ENCODE measurements around the gene COLEC12.

Gene COLEC12

GRCh38 chr18:500632-501405 lies at the start of gene COLEC12:
TSS of gene COLEC12 (minus strand) at chr18:500701. CDS start at chr18:500514, 187 bp downstream.
- DNase-seq = no peak

DNA sequence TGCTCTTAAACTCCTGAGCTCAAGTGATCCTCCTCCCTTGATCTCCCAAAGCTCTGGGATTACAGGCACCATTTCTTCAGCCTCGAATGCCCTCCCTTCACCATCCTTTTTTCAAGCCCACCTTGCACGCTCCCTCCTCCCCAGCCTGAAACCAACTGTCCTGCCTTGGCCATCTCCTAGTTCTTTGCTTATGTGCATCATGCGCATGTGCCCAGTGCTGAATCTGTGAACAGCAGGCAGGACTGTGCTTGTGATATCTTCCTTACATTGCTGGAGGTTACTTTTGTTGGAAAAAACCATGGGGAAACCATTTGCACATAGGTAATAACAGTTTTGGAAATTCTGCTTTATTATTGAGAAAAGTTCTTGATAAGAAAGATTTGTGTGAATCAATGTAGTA lies 49.5 kb upstream of the COLEC12 start:
- DNase-seq = no peak

DNA sequence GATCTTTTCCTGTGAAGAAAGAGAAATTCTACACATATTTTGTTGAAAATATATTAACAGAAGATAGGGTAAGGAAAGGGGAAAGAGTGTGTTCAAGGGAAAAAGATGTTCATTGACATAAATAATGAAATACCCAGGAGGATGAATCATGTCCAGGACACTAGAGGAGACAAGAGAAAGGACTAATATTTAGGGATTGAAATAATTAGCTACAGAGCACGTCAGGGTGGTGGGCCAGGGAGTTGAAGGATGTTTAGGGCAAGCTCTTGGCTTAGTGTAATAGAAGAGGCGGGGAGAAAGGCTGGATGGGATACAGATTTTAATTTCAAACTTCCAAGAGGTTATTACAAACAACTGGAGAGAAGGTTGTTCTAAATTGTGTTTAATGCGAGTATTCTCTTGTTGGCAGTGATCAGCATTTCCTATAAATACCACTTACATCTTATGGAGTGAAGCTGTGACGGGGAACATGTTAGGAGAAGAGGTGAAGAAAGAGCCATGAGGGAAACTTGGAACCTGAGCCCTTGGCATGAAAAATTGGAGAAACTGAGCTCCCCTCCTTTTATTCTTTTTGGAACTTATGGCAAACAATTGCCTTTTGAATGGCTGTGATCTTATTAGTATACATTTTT lies 43.1 kb upstream of the COLEC12 start:
- DNase-seq = no peak

- no peak for DNase-seq
Observed at GRCh38 chr18:533995-534601, 33.6 kb upstream of the COLEC12 start.

DNA sequence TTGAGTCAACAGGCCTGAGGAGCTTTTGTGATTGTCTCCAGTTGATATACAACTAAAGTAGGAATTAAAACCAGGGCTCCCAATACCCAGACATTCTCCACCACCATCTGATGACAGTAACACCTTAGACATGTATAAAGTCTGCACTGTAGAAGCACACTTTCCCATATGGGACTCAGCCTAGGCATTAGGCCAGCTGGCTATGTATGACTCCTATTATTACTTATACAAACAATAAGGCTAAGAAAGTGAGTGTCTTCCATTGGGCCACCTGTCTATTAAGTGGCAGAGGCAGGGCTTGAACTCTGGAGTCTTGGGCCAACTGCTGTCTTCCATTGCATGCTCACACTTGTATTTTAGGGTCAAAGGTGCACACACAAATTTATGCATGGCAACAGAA lies 32.1 kb upstream of the COLEC12 start:
- DNase-seq = no peak

GRCh38 chr18:532018-532417 lies 31.5 kb upstream of the COLEC12 start:
- no peak for DNase-seq

GRCh38 chr18:527146-527545 lies 26.6 kb upstream of the COLEC12 start:
- no peak for DNase-seq

DNA sequence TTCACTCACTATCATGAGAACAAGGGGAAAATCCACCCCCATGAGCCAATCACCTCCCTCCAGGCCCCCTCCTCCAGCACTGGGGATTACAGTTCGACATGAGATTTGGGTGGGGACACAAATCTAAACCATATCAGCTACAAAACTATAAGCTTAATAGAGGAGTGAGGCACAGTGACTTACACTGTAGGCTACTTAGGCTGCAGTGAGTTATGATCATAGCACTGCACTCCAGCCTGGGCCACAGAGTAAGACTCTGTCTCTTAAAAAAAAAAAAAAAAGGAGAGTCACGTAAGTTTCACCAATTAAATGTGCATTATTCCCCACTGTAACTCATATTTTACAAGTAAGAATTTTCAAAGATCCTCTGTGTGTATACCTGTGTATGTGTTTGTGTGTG lies 26.2 kb upstream of the COLEC12 start:
- no peak for DNase-seq

GRCh38 chr18:525036-525797 lies 24.7 kb upstream of the COLEC12 start:
- DNase-seq = no peak

DNA sequence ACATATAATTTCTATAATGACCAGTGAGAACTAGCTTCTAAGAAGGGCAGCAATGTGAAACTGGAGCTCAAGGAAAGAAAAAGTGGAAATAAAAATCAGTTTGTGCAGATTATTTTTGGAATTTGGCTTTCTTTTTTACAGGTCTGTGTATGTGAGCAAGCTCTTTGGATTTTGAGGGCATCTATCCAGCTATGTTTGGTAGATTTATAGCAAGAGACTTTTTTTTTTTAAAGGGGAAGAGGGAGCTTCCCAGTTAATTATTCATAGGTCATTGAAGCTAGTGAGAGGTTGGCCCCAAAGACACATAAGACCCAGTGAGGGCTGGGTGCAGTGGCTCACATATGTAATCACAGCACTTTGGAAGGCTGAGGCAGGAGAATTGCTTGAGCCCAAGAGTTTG lies 24.0 kb upstream of the COLEC12 start:
- no peak for DNase-seq

- no peak for DNase-seq
Observed at GRCh38 chr18:523561-523960, 23.1 kb upstream of the COLEC12 start.

GRCh38 chr18:519019-519879 lies 18.7 kb upstream of the COLEC12 start:
- DNase-seq = no peak

DNA sequence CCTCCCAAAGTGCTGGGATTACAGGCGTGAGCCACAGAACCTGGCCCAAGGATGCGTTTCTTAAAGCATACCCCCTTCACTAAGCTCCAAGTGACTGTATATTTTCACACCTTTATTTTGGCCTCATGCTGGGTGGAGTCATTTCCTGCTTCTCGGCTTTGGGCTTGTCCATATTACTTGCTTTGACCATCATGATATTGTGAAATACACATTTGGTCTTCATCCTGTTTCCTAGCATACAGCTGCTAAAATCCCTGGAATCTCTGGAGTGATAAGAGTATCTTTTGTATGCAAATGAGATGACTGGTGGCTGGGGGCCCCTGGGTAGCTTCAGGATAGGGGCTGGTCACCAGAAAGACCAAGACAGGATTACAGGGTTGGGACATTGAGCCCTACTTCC lies 17.6 kb upstream of the COLEC12 start:
- DNase-seq = no peak

- no peak for DNase-seq
Observed at GRCh38 chr18:515838-516237, 15.3 kb upstream of the COLEC12 start.

DNA sequence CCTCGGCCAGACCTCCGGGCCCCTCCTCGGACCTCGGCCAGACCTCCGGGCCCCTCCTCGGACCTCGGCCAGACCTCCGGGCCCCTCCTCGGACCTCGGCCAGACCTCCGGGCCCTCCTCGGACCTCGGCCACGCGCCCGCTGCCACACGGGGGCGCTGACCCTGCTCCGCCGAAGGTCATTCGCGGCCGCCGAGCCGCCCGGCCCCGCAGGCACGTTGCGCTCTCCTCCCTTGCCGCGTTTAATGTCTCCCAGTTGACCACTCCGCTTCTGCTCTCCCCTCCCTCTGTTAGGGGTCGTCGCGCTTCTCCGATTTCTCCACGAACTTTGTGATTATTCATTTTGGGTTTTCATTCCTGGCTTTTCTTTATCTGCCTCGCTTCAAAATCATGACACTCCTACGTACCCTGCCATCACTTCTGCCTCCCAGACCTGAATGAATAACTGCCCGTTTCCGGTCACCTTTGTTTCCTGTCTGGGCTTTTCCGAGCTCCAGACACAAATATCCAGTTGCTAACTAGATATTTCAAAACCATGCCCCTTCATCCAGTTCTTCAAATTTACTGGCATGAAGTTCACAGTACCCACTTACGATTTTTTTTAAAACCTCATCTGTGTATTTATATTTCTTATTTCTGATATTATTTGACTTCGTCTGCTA lies 14.8 kb upstream of the COLEC12 start:
- no peak for DNase-seq

GRCh38 chr18:513826-514530 lies 13.5 kb upstream of the COLEC12 start:
- DNase-seq = no peak

DNA sequence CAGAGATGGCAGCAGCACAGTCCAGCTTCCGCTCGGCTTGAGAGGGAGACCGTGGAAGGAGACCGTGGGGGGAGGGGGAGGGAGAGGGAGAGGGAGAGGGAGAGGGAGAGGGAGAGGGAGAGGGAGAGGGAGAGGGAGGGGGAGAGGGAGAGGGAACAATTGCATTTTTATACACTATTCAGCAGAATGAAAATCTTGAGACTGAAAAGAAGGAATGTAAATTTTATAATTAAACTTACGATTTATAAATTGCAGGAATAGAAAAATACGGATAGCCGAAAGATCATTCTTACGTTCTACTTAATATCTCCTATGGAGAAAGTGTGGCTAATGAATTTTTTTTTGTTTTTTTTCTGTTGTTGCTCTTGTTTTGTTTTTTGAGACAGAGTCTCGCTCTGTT lies 12.5 kb upstream of the COLEC12 start:
- DNase-seq = no peak

DNA sequence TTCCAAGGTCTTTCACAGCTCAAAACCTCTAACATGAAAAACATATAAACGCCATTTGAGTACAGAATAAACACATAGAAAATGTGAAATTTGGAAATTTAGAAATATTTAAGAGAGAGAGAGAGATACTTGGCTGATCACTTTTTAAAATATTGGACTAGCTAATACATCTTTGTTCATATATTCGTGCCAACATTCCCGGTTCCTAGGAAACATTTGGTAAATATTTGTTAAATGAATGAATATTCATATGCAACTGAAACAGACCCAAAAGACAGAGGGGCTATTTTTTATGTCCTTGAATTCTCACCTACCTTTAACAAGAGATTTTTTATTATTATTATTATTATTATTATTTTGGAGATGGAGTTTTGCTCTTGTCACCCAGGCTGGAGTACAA lies 8.3 kb upstream of the COLEC12 start:
- DNase-seq = no peak

- no peak for DNase-seq
Observed at GRCh38 chr18:507636-508035, 7.1 kb upstream of the COLEC12 start.

DNA sequence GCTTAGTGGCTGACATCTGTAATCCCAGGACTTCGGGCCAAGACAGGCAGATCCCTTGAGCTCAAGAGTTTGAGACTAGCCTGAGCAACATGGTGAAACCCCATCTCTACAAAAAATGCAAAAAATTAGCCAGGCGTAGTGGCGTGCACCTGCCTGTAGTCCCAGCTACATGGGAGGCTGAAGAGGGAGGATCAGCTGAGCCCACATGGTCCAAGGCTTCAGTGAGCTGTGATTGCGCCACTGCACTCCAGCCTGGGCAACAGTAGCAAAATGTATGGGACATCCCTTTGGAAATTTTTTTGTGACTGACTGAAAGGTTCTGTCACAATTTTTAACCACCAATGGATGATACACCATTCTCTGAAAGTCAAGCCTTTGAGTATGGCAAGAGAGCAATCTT lies 6.3 kb upstream of the COLEC12 start:
- no peak for DNase-seq

- DNase-seq = no peak
Observed at GRCh38 chr18:506264-506663, 5.8 kb upstream of the COLEC12 start.
